Measurements from ENCODE around the gene UBE2I.

UBE2I gene

DNA sequence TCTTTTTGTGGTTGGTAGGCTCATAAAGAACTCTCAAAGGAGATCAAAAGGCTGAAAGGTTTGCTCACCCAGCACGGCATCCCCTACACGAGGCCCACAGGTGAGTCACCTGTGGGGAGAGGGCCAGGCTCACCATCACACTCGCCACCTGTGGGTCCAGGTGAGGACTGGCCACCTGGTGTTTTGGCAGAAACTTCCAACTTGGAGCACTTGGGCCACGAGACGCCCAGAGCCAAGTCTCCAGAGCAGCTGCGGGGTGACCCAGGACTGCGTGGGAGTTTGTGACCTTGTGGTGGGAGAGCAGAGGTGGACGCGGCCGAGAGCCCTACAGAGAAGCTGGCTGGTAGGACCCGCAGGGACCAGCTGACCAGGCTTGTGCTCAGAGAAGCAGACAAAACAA, 53.4 kb downstream of the UBE2I start:
- TF ChIP-seq, protein P1, sequence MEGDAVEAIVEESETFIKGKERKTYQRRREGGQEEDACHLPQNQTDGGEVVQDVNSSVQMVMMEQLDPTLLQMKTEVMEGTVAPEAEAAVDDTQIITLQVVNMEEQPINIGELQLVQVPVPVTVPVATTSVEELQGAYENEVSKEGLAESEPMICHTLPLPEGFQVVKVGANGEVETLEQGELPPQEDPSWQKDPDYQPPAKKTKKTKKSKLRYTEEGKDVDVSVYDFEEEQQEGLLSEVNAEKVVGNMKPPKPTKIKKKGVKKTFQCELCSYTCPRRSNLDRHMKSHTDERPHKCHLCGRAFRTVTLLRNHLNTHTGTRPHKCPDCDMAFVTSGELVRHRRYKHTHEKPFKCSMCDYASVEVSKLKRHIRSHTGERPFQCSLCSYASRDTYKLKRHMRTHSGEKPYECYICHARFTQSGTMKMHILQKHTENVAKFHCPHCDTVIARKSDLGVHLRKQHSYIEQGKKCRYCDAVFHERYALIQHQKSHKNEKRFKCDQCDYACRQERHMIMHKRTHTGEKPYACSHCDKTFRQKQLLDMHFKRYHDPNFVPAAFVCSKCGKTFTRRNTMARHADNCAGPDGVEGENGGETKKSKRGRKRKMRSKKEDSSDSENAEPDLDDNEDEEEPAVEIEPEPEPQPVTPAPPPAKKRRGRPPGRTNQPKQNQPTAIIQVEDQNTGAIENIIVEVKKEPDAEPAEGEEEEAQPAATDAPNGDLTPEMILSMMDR (IDR thresholded peaks at IDR 0.05) = no peak

- TF ChIP-seq, protein P1 (IDR thresholded peaks at IDR 0.05) = peak; percentile 91
Observed at GRCh38 chr16:1363501-1364041, 54.1 kb downstream of the UBE2I start.

DNA sequence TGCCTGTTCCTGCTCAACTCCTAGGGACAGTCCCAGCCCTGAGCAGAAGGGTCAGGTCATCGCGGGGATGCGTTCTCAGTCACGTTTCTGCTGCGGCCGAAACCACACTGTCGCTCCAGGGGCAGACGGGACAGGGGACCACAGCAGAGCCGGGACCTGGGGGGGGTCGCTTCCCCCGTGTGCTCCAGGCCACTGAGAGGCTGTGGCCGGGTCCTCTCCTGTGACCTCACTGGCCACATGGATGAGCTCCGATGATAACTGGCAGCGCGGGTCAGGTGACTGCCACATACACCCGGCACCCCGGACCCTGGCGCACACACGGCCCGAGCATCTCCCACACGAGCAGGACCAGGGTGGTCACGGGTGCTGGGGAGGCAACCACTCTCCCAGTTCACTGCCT, 55.1 kb downstream of the UBE2I start:
- TF ChIP-seq, protein P1 (IDR thresholded peaks at IDR 0.05) = no peak

GRCh38 chr16:1366060-1366711, 56.8 kb downstream of the UBE2I start:
- TF ChIP-seq, protein P1 (IDR thresholded peaks at IDR 0.05) = no peak

DNA sequence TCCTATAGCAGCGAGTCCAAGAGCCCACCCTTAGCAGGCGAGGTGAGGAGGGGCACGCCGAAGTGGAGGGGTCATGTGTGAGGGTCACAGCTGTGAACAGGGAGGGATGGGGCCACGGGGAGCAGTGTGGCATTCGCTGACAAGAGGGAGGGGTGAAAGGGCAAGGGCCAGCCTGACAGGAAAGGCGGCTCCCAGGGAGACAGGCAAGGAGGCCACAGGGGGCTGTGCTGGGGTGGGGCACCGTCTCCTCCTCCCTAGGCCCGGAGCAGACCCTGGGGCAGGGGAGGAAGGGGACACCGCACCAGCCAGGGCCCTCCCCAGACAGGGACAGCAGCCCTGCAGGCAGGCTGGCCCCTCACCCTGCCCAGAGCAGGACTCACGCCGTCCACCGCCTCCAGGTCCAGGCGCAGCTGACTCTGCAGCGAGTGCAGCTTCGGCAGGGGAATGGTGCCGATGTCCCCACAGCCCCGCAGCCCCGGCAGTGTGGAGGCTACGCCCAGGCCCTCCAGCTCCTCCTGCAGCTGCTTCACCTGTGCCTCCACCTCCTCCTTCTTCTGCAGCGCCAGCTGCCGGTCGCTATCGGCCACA, 57.4 kb downstream of the UBE2I start:
- TF ChIP-seq, protein P1 (IDR thresholded peaks at IDR 0.05) = no peak

DNA sequence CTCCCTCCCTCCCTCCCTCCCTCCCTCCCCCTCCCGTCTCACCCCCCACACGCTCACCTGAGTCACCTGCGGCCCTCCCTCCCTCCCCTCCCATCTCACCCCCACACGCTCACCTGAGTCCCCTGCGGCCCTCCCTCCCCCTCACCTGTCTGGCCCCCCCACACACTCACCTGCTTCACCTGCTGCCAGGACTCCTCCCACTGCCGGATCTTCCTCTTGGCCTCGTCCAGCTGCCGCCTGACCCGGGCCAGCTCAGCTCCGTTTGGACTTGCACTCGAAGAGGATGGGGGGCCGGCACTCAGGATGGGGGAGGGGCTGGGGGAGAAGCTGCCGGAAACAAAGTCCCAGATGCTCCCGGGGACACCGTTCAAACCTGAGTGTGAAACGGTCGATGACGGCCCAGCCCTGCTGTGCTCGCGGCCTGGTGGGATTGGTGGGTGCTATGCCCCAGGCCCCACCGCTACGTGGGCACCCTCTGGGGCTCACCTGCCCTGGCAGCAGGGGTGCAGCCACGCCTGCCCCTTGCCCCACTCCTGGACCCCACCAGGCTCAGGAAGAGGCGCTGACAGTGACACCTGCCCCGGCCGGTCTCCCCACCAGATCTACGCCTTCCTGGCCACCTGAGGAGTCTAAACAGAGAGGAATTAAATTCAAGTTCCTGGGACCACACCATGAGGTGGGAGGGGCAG, 58.2 kb downstream of the UBE2I start:
- TF ChIP-seq, protein P1 (IDR thresholded peaks at IDR 0.05) = no peak

DNA sequence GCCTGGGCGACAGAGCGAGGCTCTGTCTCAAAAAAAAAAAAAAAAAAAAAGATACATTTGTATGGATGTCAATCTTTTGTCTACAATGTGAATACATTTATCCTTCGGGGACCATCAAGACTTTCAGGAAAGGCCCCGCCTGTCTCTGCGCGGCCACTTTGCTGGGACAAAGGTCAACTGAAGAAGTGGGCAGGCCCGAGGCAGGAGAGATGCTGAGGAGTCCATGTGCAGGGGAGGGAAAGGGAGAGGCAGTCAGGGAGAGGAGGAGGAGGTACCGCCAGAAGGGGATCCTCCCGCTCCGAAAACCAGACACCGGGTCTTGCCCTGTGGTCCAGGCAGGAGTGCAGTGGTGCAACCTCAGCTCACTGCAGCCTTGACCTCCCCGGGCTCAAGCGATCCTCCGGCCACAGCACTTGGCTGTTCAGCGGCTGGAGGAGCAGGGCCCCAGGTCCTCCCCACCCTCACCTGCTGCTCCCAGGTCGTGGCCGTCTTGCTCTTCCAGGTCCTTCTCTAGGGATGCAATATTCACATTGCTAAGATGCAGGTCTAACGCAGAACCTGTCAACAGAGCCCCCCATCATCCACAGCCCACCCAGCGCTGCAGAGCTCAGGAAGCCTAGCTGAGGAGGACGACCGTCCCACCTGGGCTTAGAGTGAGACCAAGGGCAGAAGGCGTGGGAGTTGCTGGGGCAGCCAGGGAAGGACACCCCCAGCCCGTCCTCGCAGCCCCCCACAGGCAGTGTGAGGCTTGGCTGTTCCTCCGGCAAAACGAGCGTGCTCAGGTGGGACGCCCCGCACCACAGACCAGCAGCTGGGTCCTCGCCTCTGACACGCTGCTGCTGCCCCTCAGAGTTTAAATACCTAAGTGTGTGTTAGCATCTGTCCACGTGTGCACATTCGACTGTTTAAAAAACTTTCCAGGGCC, 61.9 kb downstream of the UBE2I start:
- TF ChIP-seq, protein P1 (IDR thresholded peaks at IDR 0.05) = no peak
